Smooth muscle cell (in vitro differentiated cells): ENCODE measurements around the gene TMEM158. TPM values are rescaled to one million over a fixed set of nuclear protein-coding genes. Genes with fewer than 3 reads are reported as not detected.

ENCODE experiments used
- DNase-seq: peaks from one replicate; lab custom pipeline; 2025; ENCODE audit not compliant: unreplicated experiment; lab: John Stamatoyannopoulos, UW
- H2AFZ ChIP-seq: fragments of 200-600 bp; sonication (generic); 2 replicates; pipeline ENCODE4 v1.6.0; 2016; ENCODE audit warnings: antibody characterized with exemption, low read depth, mild to moderate bottlenecking
- H3F3A ChIP-seq: fragments of 200-600 bp; sonication (generic); 2 replicates; pipeline ENCODE4 v1.6.0; 2017; ENCODE audit warnings: antibody characterized with exemption, low read depth
- H3K27ac ChIP-seq: fragments of 200-600 bp; sonication (generic); 2 replicates; pipeline ENCODE4 v1.5.1; 2016; ENCODE audit warnings: low read depth, mild to moderate bottlenecking
- H3K27me3 ChIP-seq: fragments of 200-600 bp; sonication (generic); 2 replicates; pipeline ENCODE4 v1.6.1; 2016; ENCODE audit warnings: low read depth, mild to moderate bottlenecking
- H3K36me3 ChIP-seq: fragments of 200-600 bp; sonication (generic); 2 replicates; pipeline ENCODE4 v1.5.1; 2016; ENCODE audit warnings: low read depth
- H3K4me1 ChIP-seq: fragments of 200-600 bp; sonication (generic); 2 replicates; pipeline ENCODE4 v1.5.1; 2016; ENCODE audit warnings: low read depth
- H3K4me2 ChIP-seq: fragments of 200-600 bp; sonication (generic); 2 replicates; pipeline ENCODE4 v1.6.0; 2016; ENCODE audit warnings: mild to moderate bottlenecking
- H3K4me3 ChIP-seq: fragments of 200-600 bp; sonication (generic); 2 replicates; pipeline ENCODE4 v1.5.1; 2016; ENCODE audit warnings: mild to moderate bottlenecking
- H3K79me2 ChIP-seq: fragments of 200-600 bp; sonication (generic); 2 replicates; pipeline ENCODE4 v1.6.0; 2016; ENCODE audit warnings: low read depth, mild to moderate bottlenecking
- H3K9ac ChIP-seq: fragments of 200-600 bp; sonication (generic); 2 replicates; pipeline ENCODE4 v1.6.0; 2016; ENCODE audit warnings: low read depth
- H3K9me3 ChIP-seq: fragments of 200-600 bp; sonication (generic); replicated peaks from 2 replicates; pipeline ENCODE4 v1.5.1; 2016; ENCODE audit warnings: low read depth
- H4K20me1 ChIP-seq: fragments of 200-600 bp; sonication (generic); 2 replicates; pipeline ENCODE4 v1.6.0; 2016; ENCODE audit warnings: low read depth
- WGBS: methylation state at CpG from one replicate; pipeline ENCODE4 v1.1.7; 2016; ENCODE audit warnings: low lambda C conversion rate; 5-methylcytosine and 5-hydroxymethylcytosine counted together
- polyA plus RNA-seq: library from polyadenylated mRNA; unstranded; fragments of >200 nt; fragmentation: Nextera tagmentation; extraction: Ambion mirVana; gene quantifications from 2 replicates; pipeline ENCODE4 v1.2.1, GENCODE V29; 2016
- total RNA-seq: library from RNA; depleted of rRNA; stranded (reverse); fragments of >200 nt; gene quantifications from 2 replicates; pipeline ENCODE4 v1.2.3, GENCODE V29; 2014
- TF ChIP-seq, protein P1 (sequence below): fragments of 200-600 bp; sonication (generic); IDR thresholded peaks from 2 replicates; pipeline ENCODE4 v1.5.1; 2017; ENCODE audit warnings: borderline replicate concordance, mild to moderate bottlenecking, antibody characterized with exemption; ENCODE audit not compliant: insufficient read depth, poor library complexity, severe bottlenecking

Gene TMEM158
- total and polyA plus RNA-seq, 2 experiments from 2014 or later, result 16.8 to 70.9 TPM

- Histone ChIP-seq H3K36me3 (no peaks in the 10 kb centered on the region), H3F3A (no peaks in the 10 kb centered on the region), H3K4me2 (no peak overlapping the region), H4K20me1 (no peaks in the 10 kb centered on the region), H3K27me3 (no peaks in the 10 kb centered on the region), H3K9me3 (peaks cover 10% of the 10 kb centered on the region), H2AFZ (no peak overlapping the region), H3K4me1 (no peaks in the 10 kb centered on the region), H3K27ac (no peak overlapping the region), H3K4me3 (no peak overlapping the region), H3K9ac (no peak overlapping the region), H3K79me2 (no peaks in the 10 kb centered on the region)
- DNase-seq, result no peak
- TF ChIP-seq, protein P1, sequence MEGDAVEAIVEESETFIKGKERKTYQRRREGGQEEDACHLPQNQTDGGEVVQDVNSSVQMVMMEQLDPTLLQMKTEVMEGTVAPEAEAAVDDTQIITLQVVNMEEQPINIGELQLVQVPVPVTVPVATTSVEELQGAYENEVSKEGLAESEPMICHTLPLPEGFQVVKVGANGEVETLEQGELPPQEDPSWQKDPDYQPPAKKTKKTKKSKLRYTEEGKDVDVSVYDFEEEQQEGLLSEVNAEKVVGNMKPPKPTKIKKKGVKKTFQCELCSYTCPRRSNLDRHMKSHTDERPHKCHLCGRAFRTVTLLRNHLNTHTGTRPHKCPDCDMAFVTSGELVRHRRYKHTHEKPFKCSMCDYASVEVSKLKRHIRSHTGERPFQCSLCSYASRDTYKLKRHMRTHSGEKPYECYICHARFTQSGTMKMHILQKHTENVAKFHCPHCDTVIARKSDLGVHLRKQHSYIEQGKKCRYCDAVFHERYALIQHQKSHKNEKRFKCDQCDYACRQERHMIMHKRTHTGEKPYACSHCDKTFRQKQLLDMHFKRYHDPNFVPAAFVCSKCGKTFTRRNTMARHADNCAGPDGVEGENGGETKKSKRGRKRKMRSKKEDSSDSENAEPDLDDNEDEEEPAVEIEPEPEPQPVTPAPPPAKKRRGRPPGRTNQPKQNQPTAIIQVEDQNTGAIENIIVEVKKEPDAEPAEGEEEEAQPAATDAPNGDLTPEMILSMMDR, result no peak
- 87% methylated on average over 6 of the region's 6 CpGs for WGBS
Measured at GRCh38 chr3:45272828-45273470, 46.9 kb upstream of the TMEM158 start.

- H3F3A ChIP-seq, result no peaks in the 10 kb centered on the region
- no peak overlapping the region for H2AFZ ChIP-seq
- 84% methylated on average over 6 of the region's 6 CpGs for WGBS
- peaks cover 3% of the 10 kb centered on the region for H3K9me3 ChIP-seq
- H3K27ac ChIP-seq, result no peak overlapping the region
- no peak overlapping the region for H3K9ac ChIP-seq
- no peaks in the 10 kb centered on the region for H3K4me1 ChIP-seq
- no peak overlapping the region for H3K4me3 ChIP-seq
- H3K79me2 ChIP-seq, result no peaks in the 10 kb centered on the region
- no peak overlapping the region for H3K4me2 ChIP-seq
- no peaks in the 10 kb centered on the region for H3K27me3 ChIP-seq
- H4K20me1 ChIP-seq, result no peaks in the 10 kb centered on the region
- TF ChIP-seq, protein P1, result no peak
- no peaks in the 10 kb centered on the region for H3K36me3 ChIP-seq
- DNase-seq, result no peak
Measured at GRCh38 chr3:45272032-45272810, 46.1 kb upstream of the TMEM158 start.

- no peaks in the 10 kb centered on the region for H3F3A ChIP-seq
- WGBS, result 76% methylated on average over 2 of the region's 2 CpGs
- no peak for DNase-seq
- H3K27me3 ChIP-seq, result no peaks in the 10 kb centered on the region
- no peak overlapping the region for H3K4me2 ChIP-seq
- no peaks in the 10 kb centered on the region for H3K79me2 ChIP-seq
- H3K27ac ChIP-seq, result no peak overlapping the region
- no peak overlapping the region for H3K9ac ChIP-seq
- no peaks in the 10 kb centered on the region for H3K9me3 ChIP-seq
- H3K36me3 ChIP-seq, result no peaks in the 10 kb centered on the region
- no peak overlapping the region for H2AFZ ChIP-seq
- no peaks in the 10 kb centered on the region for H3K4me1 ChIP-seq
- no peak overlapping the region for H3K4me3 ChIP-seq
- TF ChIP-seq, protein P1, result no peak
- no peaks in the 10 kb centered on the region for H4K20me1 ChIP-seq
Measured at GRCh38 chr3:45269952-45270351, 43.9 kb upstream of the TMEM158 start.
